ENCODE measurements around the gene ACER2.

DNA sequence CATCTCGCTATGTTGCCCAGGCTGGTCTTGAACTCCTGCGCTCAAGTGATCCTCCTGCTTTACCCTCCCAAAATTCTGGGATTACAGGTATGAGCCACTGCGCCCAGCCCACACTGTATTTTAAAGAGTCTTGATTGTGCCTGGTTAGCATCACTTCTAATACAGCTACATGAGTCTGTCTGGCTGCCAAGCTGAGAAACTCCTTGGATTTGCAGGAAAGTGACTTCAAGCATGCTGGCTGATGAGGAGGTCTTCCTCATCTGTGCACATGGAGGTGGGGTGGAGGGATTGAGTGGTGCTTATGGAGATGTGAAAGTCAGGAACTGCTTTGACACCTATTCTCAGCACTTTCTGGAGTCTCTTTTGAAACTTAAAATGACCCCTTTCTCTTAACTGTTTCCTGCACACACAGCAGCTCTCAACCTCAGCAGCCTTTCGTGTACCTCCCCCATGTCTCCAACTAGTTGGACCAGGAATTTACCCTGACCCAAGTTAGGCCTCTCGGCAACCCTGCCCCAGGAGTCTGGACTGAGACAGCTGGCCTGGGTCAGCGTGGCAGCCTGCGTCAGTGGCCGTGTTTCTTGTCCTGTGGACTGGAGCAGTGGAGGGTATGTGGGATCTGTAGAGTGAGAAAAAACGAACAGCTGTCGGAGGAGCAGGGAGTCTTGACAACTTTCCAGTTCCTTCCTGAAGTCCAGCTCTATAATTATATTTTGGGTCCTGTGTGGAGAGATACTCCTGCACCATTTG lies 72.5 kb downstream of the ACER2 start:
- TF ChIP-seq ARNTL (CRISPR knock-in tag; IDR thresholded peaks at IDR 0.05; ENCODE audit: borderline replicate concordance, low read depth) (no peak), SNAI2 (CRISPR knock-in tag; IDR thresholded peaks at IDR 0.05) (no peak), BACH2 (CRISPR knock-in tag; IDR thresholded peaks at IDR 0.05; ENCODE audit: borderline replicate concordance) (no peak), TCF4 (CRISPR knock-in tag; IDR thresholded peaks at IDR 0.05; ENCODE audit: borderline replicate concordance) (no peak), ZFP30 (CRISPR knock-in tag; IDR thresholded peaks at IDR 0.05) (no peak), TOX (CRISPR knock-in tag; IDR thresholded peaks at IDR 0.05; ENCODE audit: borderline replicate concordance) (no peak), GLIS3 (CRISPR knock-in tag; IDR thresholded peaks at IDR 0.05) (no peak), ISL1 (CRISPR knock-in tag; IDR thresholded peaks at IDR 0.05) (no peak)
- TF ChIP-seq, protein P1, sequence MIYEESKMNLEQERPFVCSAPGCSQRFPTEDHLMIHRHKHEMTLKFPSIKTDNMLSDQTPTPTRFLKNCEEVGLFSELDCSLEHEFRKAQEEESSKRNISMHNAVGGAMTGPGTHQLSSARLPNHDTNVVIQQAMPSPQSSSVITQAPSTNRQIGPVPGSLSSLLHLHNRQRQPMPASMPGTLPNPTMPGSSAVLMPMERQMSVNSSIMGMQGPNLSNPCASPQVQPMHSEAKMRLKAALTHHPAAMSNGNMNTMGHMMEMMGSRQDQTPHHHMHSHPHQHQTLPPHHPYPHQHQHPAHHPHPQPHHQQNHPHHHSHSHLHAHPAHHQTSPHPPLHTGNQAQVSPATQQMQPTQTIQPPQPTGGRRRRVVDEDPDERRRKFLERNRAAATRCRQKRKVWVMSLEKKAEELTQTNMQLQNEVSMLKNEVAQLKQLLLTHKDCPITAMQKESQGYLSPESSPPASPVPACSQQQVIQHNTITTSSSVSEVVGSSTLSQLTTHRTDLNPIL (CRISPR knock-in tag; IDR thresholded peaks at IDR 0.05; ENCODE audit: low read depth), result no peak
- TF ChIP-seq, protein P2, sequence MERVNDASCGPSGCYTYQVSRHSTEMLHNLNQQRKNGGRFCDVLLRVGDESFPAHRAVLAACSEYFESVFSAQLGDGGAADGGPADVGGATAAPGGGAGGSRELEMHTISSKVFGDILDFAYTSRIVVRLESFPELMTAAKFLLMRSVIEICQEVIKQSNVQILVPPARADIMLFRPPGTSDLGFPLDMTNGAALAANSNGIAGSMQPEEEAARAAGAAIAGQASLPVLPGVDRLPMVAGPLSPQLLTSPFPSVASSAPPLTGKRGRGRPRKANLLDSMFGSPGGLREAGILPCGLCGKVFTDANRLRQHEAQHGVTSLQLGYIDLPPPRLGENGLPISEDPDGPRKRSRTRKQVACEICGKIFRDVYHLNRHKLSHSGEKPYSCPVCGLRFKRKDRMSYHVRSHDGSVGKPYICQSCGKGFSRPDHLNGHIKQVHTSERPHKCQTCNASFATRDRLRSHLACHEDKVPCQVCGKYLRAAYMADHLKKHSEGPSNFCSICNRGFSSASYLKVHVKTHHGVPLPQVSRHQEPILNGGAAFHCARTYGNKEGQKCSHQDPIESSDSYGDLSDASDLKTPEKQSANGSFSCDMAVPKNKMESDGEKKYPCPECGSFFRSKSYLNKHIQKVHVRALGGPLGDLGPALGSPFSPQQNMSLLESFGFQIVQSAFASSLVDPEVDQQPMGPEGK (CRISPR knock-in tag; IDR thresholded peaks at IDR 0.05; ENCODE audit: borderline replicate concordance), result no peak
- TF ChIP-seq, protein P3, sequence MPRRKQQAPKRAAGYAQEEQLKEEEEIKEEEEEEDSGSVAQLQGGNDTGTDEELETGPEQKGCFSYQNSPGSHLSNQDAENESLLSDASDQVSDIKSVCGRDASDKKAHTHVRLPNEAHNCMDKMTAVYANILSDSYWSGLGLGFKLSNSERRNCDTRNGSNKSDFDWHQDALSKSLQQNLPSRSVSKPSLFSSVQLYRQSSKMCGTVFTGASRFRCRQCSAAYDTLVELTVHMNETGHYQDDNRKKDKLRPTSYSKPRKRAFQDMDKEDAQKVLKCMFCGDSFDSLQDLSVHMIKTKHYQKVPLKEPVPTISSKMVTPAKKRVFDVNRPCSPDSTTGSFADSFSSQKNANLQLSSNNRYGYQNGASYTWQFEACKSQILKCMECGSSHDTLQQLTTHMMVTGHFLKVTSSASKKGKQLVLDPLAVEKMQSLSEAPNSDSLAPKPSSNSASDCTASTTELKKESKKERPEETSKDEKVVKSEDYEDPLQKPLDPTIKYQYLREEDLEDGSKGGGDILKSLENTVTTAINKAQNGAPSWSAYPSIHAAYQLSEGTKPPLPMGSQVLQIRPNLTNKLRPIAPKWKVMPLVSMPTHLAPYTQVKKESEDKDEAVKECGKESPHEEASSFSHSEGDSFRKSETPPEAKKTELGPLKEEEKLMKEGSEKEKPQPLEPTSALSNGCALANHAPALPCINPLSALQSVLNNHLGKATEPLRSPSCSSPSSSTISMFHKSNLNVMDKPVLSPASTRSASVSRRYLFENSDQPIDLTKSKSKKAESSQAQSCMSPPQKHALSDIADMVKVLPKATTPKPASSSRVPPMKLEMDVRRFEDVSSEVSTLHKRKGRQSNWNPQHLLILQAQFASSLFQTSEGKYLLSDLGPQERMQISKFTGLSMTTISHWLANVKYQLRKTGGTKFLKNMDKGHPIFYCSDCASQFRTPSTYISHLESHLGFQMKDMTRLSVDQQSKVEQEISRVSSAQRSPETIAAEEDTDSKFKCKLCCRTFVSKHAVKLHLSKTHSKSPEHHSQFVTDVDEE (CRISPR knock-in tag; IDR thresholded peaks at IDR 0.05), result no peak

Data from SK-N-SH treated with all-trans-retinoic acid at 6 μM for 48 hours (cell line).